ENCODE measurements around the gene RGMB.
"Not testable (repeated sequence)": the region's sequence is repeated elsewhere in the genome, so short reads cannot be mapped to it uniquely, and the experiment has no call there.

The RGMB gene, protein sequence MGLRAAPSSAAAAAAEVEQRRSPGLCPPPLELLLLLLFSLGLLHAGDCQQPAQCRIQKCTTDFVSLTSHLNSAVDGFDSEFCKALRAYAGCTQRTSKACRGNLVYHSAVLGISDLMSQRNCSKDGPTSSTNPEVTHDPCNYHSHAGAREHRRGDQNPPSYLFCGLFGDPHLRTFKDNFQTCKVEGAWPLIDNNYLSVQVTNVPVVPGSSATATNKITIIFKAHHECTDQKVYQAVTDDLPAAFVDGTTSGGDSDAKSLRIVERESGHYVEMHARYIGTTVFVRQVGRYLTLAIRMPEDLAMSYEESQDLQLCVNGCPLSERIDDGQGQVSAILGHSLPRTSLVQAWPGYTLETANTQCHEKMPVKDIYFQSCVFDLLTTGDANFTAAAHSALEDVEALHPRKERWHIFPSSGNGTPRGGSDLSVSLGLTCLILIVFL
- total RNA-seq, result 0.13 to 0.99 (median 0.41) reads per million in 18 experiments

DNA sequence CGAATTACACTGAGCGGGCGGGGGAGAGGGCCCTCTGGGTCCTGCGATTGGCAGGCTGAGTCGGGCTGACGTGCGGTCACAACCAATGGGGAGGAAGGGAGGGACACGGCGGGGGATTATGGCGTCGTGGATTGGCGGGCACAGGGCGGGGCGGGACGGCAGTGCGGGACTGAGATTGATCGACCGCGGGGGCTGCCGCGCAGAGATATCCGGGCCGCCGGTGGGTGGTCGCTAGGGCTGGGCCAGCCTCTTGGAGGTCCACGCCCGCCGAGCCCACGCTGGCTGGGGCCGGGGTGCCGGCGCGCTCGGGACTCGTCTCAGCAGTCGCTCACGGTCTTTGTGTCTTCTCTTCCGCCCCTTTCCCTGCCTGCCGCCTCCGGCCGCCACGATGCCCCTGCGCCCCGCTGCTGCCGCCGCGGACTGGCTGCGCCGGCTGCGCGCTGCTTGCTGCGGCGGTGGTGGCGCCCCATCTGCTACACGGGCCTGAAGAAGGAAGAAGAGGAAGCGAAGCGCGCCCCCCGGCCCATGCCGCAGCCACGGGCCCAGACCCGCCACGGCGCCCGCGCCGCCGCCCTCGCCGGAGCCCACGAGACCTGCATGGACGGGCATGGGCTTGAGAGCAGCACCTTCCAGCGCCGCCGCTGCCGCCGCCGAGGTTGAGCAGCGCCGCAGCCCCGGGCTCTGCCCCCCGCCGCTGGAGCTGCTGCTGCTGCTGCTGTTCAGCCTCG, at the start of gene RGMB:
Gene RGMB (plus strand): TSS at position 200 of the 728 bp plus-strand sequence. CDS start 408 bp downstream, at position 608.
- DNase-seq, result peak; percentile 86 to 88

DNA sequence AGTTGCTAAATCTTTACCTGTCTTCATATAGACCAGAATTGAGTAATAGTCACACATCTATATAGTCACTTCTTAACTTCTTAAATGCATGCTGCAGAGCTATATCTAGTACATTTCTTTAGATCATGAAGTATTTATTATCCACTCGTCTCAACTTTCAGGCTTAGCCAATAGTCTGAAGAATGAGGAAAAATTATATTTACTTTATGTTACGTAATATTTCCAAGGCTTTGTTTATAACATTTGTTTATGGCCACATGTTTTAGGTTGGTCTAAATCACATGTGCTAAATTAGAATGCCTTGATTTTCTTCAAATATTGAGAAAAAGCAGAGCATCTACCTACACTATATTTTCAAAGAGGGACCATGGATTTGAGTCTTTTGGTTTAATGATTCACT, 47.2 kb upstream of the RGMB start:
- DNase-seq, result no peak

DNA sequence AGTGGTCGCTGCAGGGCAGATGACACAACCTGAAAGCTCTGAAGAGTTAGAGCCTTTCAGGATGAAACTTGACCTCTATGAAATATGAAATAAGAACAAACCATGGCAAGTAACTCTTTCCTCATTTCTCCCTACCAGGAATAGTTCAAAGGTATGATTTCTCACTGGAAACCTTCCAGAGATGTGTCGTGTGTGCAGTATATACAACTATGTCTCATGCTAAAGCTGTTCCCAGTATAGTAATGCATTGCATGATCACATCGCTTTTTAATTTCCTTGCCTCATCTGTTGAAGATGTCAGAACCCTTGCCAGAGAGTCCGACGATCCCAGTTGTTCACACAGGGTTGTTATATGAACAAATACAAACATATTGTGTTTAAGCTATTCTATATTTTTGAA, 45.8 kb upstream of the RGMB start:
- DNase-seq, result no peak

DNA sequence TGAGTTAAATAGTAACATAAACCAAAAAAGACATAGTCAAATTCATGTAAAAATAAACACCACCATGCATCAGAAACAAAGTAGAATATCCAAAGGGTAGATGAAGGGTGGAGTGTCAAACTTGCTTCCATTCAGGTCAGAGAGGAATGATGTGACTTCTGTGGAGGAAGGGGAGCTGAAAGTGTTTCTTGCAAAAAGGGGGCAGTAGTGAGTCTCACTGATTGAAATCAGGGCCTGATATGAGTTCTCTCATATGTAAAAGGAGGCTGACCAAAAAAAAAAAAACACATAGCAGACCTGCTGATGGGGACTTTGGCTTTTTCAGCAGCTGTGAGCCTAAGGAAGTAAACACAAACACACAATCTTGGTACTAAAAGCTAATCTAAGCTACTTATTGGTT, 38.8 kb upstream of the RGMB start:
- DNase-seq, result no peak

DNA sequence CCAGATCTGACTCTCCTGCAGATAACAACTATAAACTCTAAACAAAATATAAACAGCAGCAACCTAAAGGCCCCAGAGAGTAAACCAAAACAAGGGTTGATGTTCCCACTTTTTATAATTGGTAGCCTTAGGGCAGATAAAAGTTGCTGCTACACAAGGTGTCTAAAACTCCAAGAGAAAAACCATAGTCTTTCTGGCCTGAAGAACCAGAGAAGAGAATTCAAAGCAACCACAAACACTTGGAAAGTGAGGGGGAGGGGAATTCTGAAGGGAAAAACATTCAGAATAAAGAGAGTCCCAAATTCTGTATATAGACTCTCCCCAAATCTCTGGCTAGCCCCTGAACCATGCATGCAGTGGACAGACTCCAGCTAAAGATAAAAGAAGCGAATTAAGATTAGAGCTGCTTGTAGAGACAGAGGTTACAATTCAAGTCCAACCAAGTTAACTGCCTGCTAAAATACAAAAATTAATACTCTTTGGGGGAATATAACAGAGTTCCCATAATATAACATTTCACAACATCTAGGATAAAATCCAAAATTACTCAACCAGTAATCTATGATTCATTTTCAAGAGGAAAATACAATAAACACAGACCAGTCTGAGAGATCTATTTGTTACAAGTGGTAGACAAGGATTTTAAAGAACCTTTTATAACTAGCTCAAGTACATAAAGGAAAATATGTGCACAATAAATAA, 37.5 kb upstream of the RGMB start:
- no peak for DNase-seq

DNA sequence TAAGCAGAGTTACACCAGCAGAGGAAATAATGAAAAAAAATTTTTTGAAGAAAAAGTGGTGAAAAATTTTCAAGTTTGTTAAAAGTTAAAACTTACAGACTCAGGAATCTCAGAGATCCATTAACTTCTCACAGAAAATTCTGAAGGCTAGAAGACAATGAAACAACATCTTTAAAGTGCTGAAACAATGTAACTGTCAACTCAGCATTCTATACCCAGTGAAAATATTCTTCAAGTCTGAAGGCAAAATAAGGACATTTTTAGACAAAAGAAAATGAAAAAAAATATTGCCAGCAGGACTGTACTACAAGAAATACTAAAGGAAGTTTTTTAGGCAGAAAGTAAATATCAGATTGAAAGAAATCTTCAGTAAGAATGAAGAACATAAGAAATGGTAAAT, 36.7 kb upstream of the RGMB start:
- no peak for DNase-seq

DNA sequence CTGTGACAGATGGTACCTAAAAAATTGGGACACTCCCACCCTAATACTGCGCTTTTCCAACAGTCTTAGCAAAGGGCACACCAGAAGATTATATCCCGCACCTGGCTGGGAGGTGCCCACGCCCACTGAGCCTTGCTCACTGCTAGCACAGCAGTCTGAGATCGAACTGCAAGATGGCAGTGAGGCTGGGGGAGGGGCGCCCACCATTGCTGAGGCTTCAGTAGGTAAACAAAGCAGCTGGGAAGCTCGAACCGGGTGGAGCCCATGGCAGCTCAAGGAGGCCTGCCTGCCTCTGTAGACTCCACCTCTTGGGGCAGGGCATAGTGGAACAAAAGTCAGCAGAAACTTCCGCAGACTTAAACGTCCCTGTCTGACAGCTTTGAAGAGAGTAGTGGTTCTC, 36.0 kb upstream of the RGMB start:
- not testable (repeated sequence) for DNase-seq

DNA sequence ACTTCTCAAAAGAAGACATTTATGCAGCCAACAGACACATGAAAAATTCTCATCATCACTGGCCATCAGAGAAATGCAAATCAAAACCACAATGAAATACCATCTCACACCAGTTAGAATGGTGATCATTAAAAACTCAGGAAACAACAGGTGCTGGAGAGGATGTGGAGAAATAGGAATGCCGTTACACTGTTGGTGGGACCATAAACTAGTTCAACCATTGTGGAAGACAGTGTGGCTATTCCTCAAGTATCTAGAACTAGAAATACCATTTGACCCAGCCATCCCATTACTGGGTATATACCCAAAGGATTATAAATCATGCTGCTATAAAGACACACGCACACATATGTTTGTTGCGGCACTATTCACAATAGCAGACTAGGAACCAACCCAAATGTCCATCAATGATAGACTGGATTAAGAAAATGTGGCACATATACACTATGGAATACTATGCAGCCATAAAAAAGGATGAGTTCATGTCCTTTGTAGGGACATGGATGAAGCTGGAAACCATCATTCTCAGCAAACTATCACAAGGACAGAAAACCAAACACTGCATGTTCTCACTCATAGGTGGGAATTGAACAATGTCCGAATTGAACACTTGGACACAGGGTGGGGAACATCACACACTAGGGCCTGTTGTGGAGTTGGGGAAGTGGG, 34.8 kb upstream of the RGMB start:
- not testable (repeated sequence) for DNase-seq

DNA sequence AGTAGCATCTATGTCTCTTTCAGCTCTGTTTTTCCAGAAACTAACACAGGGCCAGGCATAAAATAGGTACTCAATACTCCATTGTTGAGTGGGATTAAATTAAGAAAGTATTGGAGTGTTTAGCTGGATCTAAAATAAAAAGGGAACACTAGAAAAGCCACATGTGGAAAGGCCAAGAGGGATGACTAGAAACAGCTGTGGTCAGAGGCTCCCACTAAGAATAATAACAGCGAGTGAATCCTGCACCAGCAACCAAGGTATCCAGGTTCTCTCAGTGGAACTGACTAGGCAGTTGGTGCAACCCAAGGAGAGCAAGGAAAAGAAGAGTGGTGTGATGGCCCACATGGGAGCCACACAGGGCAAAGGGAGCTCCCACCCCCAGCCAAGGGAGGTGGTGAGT, 31.5 kb upstream of the RGMB start:
- DNase-seq, result no peak

DNA sequence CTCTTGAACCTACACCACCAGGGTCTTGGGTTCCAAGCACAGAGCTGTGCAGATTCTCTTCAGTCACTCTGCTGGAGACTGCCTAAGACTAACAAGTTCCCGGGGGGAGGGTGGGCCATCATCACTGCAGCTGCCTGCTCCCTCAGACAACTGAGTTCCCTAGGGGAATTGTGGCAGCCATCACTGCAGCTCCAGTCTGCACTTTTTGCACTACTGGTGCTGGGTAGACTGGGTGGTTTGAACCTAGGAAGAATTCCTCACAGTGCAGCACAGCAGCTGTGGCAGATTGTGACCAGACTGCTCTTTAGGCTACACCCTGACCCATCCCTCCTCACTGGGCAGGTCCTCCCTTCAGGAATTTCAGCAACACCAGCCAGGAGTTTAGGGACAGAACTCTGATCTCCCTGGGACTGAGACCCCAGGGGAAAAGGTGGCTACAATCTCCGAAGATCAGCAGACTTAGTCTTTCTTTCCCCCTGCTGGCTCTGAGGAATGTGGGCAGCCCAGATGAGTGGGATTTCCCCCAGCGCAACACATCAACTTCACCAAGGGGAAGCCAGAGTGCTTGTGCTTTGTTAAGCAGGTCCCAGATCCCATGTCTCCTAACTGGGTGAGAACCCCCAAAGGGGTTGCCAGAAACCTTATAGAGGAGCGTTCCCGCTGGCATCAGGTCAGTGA, 30.9 kb upstream of the RGMB start:
- DNase-seq, result no peak

DNA sequence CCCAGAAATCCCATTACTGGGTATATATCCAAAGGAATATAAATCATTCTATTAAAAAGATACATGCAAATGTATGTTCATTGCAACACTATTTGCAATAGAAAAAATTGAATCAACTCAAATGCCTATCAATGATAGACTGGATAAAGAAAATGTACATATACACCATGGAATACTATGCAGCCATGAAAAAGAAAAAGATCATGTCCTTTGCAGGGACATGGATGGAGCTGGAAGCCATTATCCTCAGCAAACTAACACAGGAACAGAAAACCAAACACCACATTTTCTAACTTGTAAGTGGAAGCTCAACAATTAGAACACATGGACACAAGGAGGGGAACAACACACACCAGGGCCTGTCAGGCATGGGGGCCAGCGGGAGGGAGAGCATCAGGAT, 25.2 kb upstream of the RGMB start:
- not testable (repeated sequence) for DNase-seq

DNA sequence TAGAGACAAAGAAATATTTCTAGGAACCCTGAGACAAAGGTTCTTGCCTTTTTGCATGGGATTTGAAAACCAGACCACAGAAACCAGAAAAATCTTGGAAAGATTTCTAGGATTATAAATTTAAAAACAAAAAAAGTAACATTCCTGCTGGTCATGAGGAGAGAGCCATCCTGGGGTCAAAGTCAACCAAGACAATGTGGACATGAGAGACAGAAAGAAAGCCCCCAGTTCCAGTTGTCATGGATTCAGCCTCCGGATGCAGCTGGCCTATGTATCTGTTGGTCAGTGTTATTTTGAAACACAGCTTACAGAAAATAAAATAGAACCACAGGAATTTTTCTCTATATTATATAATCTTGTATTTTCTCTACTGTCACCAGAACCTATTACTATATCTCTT, 24.4 kb upstream of the RGMB start:
- no peak for DNase-seq

DNA sequence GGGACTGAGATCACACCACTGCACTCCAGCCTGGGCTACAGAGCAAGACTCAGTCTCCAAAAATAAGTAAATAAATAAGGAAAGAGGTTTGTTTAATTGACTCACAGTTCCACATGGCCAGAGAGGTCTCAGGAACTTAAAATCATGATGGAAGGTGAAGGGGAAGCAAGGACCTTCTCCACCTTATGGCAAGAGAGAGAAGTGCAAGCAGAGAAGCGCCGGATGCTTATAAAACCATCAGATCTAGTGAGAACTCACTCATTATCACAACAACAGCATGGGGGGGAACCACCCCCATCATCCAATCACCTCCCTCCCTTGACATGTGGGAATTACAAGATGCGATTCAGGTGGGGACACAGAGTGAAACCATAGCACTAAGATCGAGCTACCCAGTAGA, 22.8 kb upstream of the RGMB start:
- no peak for DNase-seq

DNA sequence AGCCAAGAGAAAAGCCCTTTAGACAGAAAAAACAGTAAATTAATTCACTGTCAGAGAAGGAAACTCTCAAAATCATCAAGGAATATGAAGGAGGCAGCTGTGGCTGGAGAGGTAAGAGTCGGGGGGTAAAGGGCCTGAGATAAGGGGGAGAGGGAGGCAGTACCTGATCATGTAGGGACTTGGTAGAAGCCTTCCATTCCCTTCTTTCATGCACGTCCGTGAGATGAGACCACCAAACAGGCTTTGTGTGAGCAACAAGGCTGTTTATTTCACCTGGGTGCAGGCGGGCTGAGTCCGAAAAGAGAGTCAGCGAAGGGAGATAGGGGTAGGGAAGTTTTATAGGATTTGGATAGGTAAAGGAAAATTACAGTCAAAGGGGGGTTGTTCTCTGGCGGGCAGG, 21.1 kb upstream of the RGMB start:
- DNase-seq, result not testable (repeated sequence)

DNA sequence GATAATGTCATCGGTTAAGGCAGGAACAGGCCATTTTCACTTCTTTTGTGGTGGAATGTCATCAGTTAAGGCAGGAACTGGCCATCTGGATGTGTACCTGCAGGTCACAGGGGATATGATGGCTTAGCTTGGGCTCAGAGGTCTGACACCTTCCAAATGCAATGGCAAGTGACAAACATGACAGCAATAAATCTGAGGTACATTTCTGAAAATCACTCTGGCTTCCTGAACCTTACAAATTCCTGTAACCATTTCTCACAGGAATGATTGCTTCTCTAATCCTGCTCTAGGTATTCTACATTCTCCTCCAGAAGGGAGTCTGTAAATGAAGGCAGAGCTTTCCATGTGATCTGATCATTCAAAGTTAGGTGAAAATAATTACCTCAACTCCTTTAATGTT, 20.7 kb upstream of the RGMB start:
- DNase-seq, result not testable (repeated sequence)

DNA sequence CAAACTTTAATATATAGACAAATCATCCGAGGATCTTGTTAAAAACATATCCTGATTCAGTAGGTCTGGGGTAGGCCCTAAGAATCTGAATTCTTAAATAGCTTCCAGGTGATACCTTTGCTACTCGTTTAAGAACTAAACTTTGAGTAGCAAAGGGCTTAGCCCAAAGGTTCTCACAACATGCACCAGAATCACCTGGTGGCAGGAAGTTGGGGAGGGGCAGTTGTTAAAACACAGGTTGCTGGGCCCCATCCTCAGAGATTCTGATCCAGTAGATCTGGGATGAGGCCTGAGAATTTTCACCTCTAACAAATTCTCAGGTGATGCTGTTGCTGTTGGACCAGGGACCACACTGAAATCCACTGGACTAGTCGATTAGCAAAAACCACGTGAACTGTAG, 20.0 kb upstream of the RGMB start:
- DNase-seq, result no peak

DNA sequence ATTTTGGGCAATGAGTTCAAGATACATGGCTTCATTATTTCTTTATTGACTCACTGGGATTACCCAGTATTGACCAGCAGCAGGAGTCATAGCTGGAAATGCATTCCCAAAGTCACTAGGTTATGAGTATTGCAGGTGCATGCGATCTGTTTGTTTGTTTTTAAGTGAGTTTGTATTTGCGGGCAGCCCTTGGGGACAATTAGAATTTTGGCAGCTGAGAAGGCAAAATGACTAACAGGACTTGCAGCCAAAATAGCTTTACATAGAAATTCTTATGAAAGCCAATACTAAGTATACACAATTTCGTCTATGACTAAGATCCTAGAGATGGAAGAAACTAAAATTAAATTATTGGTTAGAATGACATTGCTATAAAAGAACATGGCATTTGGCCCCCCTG, 18.1 kb upstream of the RGMB start:
- no peak for DNase-seq

DNA sequence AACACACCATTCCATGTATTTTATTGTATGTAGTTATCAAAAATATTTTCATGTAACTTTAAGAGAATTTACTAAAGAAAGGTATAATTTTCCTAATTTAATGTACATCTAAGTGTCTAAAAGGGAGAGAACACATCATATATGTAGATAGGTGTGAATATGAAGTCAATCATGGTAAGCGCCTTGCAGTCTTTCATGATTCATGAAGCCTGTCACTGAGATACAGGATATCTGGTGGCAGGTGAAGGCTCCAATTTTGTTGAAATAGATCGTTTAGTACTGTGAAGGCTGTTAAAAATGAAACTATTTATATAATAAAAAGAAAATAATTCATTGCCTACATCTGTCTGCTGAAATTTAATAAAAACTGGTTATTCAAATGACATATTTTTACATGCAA, 15.5 kb upstream of the RGMB start:
- no peak for DNase-seq

DNA sequence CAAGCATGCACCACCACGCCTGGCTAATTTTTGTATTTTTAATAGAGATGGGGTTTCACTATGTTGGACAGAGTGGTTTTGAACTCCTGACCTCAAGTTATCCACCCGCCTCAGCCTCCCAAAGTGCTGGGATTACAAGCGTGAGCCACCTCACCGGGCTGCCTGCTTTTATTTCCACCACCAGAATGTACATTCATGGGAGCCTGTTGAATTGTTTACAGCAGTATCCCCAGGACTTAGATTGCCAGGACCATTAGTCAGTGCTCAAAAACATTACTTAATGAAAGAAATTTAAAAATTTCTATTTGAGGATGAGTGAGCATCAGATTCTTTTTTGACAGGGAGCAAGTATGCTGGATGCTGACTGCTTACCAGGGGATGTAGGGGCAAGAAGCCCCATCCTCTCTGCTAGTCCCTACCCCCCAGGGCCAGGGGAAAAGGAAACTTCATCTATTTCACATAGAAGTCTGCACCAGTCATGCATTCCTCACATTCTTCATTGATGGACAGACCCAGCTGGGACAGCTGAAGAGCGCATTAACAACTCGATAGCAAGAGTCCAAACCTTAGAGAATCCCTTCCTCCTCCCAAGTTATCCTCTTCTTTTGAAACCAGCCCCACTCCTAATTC, 10.3 kb upstream of the RGMB start:
- no peak for DNase-seq

DNA sequence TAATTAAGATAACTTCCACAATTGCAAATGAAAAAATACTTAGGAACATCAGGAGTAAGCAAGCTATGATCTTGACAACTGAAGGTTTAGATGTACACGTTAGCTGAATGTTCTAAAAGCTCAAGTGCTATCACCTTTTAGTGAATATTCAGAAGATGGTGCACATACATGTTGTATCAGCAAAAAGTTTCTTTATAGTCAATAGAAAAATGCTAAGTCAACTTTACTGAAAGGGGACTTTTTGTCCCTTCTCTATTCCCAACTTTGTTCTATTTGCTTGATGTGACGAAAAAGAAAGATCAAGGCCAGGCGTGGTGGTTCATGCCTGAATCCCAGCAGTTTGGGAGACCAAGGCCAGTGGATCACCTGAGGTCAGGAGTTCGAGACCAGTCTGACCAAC, 7.6 kb upstream of the RGMB start:
- no peak for DNase-seq

DNA sequence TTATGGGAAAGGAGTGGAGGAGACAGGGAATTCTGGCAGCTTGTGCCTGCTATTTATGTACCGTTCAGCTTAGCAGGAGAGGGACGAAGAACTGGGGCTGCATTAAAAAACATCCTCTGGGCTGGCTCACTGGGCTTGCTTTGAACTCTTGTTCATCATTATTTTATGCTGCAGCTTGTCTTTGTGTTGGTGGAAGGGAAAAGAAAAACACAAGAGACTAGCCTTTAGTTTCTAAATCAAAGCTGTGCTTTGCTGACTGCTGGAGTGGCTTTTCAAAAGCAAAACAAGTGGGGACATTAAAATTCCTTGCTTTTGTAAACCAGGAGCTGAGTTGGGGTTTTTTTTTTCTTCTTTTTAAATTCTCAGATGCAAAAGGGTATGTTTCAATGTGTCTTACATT, 5.9 kb upstream of the RGMB start:
- DNase-seq, result no peak

Measured in inflammatory macrophage (primary cell).